GM12892 (cell line): ENCODE data around the gene LRRC23.

Experiments used
- POLR2A ChIP-seq: IDR thresholded peaks from 2 replicates; pipeline ENCODE4 v1.6.1; 2011; ENCODE audit warnings: low read depth, low read length, control low read depth
- POLR2AphosphoS5 ChIP-seq: IDR thresholded peaks from 2 replicates; pipeline ENCODE4 v1.6.1; 2011; ENCODE audit warnings: low read depth, low read length, control low read depth
- TAF1 ChIP-seq: IDR thresholded peaks from 2 replicates; pipeline ENCODE4 v1.6.1; 2011; ENCODE audit warnings: low read depth, mild to moderate bottlenecking, control low read depth, low read length, borderline replicate concordance

DNA sequence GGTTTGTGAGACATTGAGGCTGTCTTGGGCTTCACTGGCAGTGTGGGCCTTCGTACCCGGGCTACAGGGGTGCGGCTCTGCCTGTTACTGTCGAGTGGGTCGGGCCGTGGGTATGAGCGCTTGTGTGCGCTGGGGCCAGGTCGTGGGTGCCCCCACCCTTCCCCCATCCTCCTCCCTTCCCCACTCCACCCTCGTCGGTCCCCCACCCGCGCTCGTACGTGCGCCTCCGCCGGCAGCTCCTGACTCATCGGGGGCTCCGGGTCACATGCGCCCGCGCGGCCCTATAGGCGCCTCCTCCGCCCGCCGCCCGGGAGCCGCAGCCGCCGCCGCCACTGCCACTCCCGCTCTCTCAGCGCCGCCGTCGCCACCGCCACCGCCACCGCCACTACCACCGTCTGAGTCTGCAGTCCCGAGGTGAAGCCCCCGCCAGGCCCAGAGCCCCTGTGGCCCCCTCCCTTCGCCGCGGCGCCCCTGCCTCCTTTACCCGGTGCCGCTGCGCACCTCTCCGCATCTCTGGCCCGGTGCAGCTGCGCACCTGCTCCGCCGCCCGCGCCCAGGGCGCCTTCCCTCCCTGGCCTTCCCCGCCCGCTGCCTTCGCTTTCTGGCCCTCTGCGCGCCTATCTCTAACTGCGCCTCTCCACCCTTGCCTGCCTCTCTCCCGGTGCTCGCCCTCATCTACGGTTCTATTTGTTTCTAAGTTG, 9.8 kb downstream of the LRRC23 start, which contains the start of gene ENO2:
- no peak for TF ChIP-seq POLR2A
- no peak for TF ChIP-seq POLR2AphosphoS5
- no peak for TF ChIP-seq TAF1
